ENCODE results near the gene C17orf107.

GRCh38 chr17:4853208-4853671, 46.1 kb upstream of the C17orf107 start:
- no peak for TF ChIP-seq CTCF (IDR thresholded peaks at IDR 0.05)
- no peak for TF ChIP-seq POLR2A (IDR thresholded peaks at IDR 0.05)
